ENCODE results near the gene SETBP1. TPM values are rescaled to one million over a fixed set of nuclear protein-coding genes. Genes with fewer than 3 reads are reported as not detected.

SETBP1 gene
- total and polyA plus RNA-seq, 9 of the 15 experiments (the other 6 are each of a cell fraction or from before 2014, with no cell fraction given), result under 0.01 to 0.13 (median 0.04) TPM

DNA sequence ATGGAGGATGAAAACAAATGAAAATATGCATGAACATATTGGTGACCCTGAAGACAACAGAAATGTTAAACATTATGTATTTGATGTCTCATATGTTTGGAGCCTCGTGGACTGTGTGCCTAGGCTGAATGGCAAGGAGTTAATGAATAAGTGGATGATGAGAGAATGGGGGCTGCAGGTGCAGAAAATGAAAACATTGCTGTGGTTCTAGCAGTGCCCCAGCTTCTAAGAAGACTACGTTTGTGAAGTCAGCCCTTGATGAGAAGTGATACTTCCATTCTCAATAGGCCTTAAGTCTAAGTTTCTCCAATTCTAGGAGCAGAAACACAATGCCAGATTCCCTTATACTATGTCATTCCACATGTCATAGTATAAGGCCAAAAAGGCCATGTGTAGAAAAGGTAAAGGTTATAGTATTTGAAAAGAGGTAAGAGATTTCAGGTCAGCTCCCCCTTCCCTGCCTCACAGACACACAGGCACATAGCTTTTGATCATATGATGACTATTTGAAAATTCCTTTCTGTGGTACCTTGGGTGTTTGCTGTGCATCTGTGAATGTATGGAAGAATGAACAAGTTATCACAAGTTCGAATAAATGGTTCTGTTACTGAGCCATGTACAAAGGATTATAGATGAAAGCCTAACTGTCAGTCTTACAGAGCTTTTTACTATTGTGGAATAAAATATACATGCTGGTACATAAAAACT is 280.8 kb downstream of the SETBP1 start:
- no peaks in the 10 kb centered on the region for H3K79me2 ChIP-seq (ENCODE audit: control insufficient read depth, insufficient read depth, low read length)
- no peaks in the 10 kb centered on the region for H3K27me3 ChIP-seq (ENCODE audit: control insufficient read depth in 2 of 2, insufficient read depth in 2 of 2, low read length in 2 of 2)
- ChIA-PET CTCF (ENCODE audit: low intra/inter-chr PET ratio) (no interaction called here), POLR2A (no interaction called here)
- H3K4me3 ChIP-seq, result no peak overlapping the region
- no peaks in the 10 kb centered on the region for H3K36me3 ChIP-seq (ENCODE audit: control insufficient read depth, insufficient read depth, low read length)
- in situ Hi-C loops (cut with MboI) (no loop called here), intact Hi-C loops (cut with micrococcal nuclease) (no loop called here)
- FAIRE-seq, result no peak
- H2AFZ ChIP-seq (ENCODE audit: low read depth, low read length), result no peak overlapping the region
- no peak overlapping the region for H3K4me2 ChIP-seq (ENCODE audit: insufficient read depth, low read length)
- H3K9ac ChIP-seq (ENCODE audit: insufficient read depth in 1 of 2, low read depth in 2 of 2, low read length in 2 of 2), result no peak overlapping the region
- no peaks in the 10 kb centered on the region for H3K9me3 ChIP-seq (replicated peaks; ENCODE audit: control insufficient read depth, insufficient read depth, low read depth, low read length)
- no peak for DNase-seq (ENCODE audit: extremely low read depth in 1 of 4, low spot score in 3 of 4)
- H4K20me1 ChIP-seq (replicated peaks; ENCODE audit: control insufficient read depth, insufficient read depth, low read length), result no peaks in the 10 kb centered on the region
- 0% methylated on average over 3 of the region's 3 CpGs for WGBS (ENCODE audit: insufficient coverage, low coverage, missing lambda C conversion rate)
- H3K9me1 ChIP-seq (ENCODE audit: control insufficient read depth, insufficient read depth, low read length), result no peaks in the 10 kb centered on the region
- no TSS peak for BruUV-seq (replicated peaks)
- no peak for ATAC-seq
- H3K4me1 ChIP-seq (replicated peaks in 1 of 2; ENCODE audit: control insufficient read depth in 2 of 2, insufficient read depth in 2 of 2, low read length in 2 of 2), result no peaks in the 10 kb centered on the region
- H3K27ac ChIP-seq (ENCODE audit: extremely low read depth, low read depth, low read length), result no peak overlapping the region
- TF ChIP-seq, protein P1, sequence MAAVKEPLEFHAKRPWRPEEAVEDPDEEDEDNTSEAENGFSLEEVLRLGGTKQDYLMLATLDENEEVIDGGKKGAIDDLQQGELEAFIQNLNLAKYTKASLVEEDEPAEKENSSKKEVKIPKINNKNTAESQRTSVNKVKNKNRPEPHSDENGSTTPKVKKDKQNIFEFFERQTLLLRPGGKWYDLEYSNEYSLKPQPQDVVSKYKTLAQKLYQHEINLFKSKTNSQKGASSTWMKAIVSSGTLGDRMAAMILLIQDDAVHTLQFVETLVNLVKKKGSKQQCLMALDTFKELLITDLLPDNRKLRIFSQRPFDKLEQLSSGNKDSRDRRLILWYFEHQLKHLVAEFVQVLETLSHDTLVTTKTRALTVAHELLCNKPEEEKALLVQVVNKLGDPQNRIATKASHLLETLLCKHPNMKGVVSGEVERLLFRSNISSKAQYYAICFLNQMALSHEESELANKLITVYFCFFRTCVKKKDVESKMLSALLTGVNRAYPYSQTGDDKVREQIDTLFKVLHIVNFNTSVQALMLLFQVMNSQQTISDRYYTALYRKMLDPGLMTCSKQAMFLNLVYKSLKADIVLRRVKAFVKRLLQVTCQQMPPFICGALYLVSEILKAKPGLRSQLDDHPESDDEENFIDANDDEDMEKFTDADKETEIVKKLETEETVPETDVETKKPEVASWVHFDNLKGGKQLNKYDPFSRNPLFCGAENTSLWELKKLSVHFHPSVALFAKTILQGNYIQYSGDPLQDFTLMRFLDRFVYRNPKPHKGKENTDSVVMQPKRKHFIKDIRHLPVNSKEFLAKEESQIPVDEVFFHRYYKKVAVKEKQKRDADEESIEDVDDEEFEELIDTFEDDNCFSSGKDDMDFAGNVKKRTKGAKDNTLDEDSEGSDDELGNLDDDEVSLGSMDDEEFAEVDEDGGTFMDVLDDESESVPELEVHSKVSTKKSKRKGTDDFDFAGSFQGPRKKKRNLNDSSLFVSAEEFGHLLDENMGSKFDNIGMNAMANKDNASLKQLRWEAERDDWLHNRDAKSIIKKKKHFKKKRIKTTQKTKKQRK (IDR thresholded peaks at IDR 0.05; ENCODE audit: borderline replicate concordance, low read depth, low read length), result no peak
- no peak for TF ChIP-seq KAT2B (IDR thresholded peaks at IDR 0.05; ENCODE audit: low read depth, low read length)
- no peak for TF ChIP-seq ZNF311 (CRISPR knock-in tag; IDR thresholded peaks at IDR 0.05)
- TF ChIP-seq NCOA2 (IDR thresholded peaks at IDR 0.05; ENCODE audit: partially characterized antibody in 2 of 2), result no peak
- no peak for TF ChIP-seq ZNF408 (CRISPR knock-in tag; IDR thresholded peaks at IDR 0.05; ENCODE audit: low read depth)
- TF ChIP-seq, protein P2, sequence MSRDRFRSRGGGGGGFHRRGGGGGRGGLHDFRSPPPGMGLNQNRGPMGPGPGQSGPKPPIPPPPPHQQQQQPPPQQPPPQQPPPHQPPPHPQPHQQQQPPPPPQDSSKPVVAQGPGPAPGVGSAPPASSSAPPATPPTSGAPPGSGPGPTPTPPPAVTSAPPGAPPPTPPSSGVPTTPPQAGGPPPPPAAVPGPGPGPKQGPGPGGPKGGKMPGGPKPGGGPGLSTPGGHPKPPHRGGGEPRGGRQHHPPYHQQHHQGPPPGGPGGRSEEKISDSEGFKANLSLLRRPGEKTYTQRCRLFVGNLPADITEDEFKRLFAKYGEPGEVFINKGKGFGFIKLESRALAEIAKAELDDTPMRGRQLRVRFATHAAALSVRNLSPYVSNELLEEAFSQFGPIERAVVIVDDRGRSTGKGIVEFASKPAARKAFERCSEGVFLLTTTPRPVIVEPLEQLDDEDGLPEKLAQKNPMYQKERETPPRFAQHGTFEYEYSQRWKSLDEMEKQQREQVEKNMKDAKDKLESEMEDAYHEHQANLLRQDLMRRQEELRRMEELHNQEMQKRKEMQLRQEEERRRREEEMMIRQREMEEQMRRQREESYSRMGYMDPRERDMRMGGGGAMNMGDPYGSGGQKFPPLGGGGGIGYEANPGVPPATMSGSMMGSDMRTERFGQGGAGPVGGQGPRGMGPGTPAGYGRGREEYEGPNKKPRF (IDR thresholded peaks at IDR 0.05; ENCODE audit: low read depth, low read length), result no peak
- TF ChIP-seq, protein P3, sequence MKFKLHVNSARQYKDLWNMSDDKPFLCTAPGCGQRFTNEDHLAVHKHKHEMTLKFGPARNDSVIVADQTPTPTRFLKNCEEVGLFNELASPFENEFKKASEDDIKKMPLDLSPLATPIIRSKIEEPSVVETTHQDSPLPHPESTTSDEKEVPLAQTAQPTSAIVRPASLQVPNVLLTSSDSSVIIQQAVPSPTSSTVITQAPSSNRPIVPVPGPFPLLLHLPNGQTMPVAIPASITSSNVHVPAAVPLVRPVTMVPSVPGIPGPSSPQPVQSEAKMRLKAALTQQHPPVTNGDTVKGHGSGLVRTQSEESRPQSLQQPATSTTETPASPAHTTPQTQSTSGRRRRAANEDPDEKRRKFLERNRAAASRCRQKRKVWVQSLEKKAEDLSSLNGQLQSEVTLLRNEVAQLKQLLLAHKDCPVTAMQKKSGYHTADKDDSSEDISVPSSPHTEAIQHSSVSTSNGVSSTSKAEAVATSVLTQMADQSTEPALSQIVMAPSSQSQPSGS (CRISPR knock-in tag; IDR thresholded peaks at IDR 0.05), result no peak
- TF ChIP-seq NFE2L1 (tag; IDR thresholded peaks at IDR 0.05; ENCODE audit: borderline replicate concordance, low read depth), result no peak
- TF ChIP-seq CCAR2 (IDR thresholded peaks at IDR 0.05; ENCODE audit: low read depth, low read length), result no peak
- no peak for TF ChIP-seq PHB2 (IDR thresholded peaks at IDR 0.05; ENCODE audit: low read depth)
- TF ChIP-seq, protein P4, sequence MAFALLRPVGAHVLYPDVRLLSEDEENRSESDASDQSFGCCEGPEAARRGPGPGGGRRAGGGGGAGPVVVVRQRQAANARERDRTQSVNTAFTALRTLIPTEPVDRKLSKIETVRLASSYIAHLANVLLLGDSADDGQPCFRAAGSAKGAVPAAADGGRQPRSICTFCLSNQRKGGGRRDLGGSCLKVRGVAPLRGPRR (CRISPR knock-in tag; IDR thresholded peaks at IDR 0.05), result no peak
- no peak for TF ChIP-seq PCBP2 (IDR thresholded peaks at IDR 0.05; ENCODE audit: low read depth, low read length, poor library complexity, severe bottlenecking)
- TF ChIP-seq GABPA (tag; conservative IDR thresholded peaks at IDR 0.05; ENCODE audit: low read depth), result no peak
- TF ChIP-seq, protein P5, sequence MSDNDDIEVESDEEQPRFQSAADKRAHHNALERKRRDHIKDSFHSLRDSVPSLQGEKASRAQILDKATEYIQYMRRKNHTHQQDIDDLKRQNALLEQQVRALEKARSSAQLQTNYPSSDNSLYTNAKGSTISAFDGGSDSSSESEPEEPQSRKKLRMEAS (CRISPR knock-in tag; IDR thresholded peaks at IDR 0.05), result no peak
